WTC11 (cell line): ENCODE results near the gene PSMD14.

Experiments used
- NR3C1 ChIP-seq: sonication (generic); formaldehyde crosslinking; conservative IDR thresholded peaks from 2 replicates; pipeline ENCODE4 v1.8.1; 2023; ENCODE audit warnings: low read depth, mild to moderate bottlenecking, missing genetic modification reagents
- PRRX2 ChIP-seq: fragments of 250-450 bp; sonication (Bioruptor Pico); IDR thresholded peaks from 2 replicates; pipeline ENCODE4 v1.8.0; 2021; ENCODE audit warnings: mild to moderate bottlenecking
- TF ChIP-seq, protein P1 (sequence below): fragments of 200-600 bp; IDR thresholded peaks from 2 replicates; pipeline ENCODE4 v1.8.0; 2022; ENCODE audit warnings: antibody characterized with exemption
- TF ChIP-seq, protein P2 (sequence below): sonication (generic); formaldehyde crosslinking; IDR thresholded peaks from 2 replicates; pipeline ENCODE4 v1.8.1; 2023; ENCODE audit warnings: mild to moderate bottlenecking, missing genetic modification reagents
- TF ChIP-seq, protein P3 (sequence below): sonication (generic); formaldehyde crosslinking; IDR thresholded peaks from 2 replicates; pipeline ENCODE4 v1.8.0; 2022; ENCODE audit warnings: mild to moderate bottlenecking, missing genetic modification reagents

DNA sequence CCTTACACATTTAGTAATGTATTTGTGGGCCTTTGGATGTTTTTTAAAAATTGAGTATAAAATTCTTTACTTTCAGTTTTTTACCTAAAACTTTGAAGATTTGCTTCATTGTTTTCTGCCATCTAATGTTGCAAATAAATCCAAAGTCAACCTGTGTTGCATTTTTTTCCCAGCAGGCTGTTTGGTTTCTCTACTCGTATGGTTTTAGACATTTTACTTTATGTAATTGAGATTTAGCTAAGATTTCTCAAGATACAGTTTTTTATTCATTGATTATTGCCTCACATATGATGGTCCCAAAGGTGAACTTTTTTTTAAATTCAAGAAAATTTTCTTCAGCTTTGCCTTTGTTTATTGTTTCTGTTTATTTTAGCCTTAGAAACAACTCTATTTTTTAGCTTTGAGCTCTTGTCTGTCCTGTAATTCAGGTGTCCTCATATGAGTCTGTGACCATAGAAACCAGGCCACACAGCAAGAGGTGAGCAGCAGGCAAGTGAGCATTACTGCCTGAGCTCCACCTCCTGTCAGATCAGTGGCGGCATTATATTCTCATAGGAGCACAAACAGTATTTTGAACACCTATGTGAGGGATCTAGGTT lies 54.4 kb downstream of the PSMD14 start:
- TF ChIP-seq, protein P1, sequence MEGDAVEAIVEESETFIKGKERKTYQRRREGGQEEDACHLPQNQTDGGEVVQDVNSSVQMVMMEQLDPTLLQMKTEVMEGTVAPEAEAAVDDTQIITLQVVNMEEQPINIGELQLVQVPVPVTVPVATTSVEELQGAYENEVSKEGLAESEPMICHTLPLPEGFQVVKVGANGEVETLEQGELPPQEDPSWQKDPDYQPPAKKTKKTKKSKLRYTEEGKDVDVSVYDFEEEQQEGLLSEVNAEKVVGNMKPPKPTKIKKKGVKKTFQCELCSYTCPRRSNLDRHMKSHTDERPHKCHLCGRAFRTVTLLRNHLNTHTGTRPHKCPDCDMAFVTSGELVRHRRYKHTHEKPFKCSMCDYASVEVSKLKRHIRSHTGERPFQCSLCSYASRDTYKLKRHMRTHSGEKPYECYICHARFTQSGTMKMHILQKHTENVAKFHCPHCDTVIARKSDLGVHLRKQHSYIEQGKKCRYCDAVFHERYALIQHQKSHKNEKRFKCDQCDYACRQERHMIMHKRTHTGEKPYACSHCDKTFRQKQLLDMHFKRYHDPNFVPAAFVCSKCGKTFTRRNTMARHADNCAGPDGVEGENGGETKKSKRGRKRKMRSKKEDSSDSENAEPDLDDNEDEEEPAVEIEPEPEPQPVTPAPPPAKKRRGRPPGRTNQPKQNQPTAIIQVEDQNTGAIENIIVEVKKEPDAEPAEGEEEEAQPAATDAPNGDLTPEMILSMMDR, result no peak
- TF ChIP-seq, protein P2, sequence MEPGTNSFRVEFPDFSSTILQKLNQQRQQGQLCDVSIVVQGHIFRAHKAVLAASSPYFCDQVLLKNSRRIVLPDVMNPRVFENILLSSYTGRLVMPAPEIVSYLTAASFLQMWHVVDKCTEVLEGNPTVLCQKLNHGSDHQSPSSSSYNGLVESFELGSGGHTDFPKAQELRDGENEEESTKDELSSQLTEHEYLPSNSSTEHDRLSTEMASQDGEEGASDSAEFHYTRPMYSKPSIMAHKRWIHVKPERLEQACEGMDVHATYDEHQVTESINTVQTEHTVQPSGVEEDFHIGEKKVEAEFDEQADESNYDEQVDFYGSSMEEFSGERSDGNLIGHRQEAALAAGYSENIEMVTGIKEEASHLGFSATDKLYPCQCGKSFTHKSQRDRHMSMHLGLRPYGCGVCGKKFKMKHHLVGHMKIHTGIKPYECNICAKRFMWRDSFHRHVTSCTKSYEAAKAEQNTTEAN (CRISPR knock-in tag), result no peak
- TF ChIP-seq, protein P3, sequence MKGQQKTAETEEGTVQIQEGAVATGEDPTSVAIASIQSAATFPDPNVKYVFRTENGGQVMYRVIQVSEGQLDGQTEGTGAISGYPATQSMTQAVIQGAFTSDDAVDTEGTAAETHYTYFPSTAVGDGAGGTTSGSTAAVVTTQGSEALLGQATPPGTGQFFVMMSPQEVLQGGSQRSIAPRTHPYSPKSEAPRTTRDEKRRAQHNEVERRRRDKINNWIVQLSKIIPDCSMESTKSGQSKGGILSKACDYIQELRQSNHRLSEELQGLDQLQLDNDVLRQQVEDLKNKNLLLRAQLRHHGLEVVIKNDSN (CRISPR knock-in tag), result no peak
- TF ChIP-seq NR3C1 (CRISPR knock-in tag) (no peak), PRRX2 (CRISPR knock-in tag) (no peak)
